Urothelium cell line (cell line): ENCODE data around the gene ABT1.
A peak's percentile ranks its signal among the peaks of the same experiment; 100 is the strongest.
"Not testable (repeated sequence)": the region's sequence is repeated elsewhere in the genome, so short reads cannot be mapped to it uniquely, and the experiment has no call there.

Source experiments
- DNase-seq: peaks from one replicate; pipeline ENCODE4 v3.0.0; 2011; ENCODE audit warnings: low spot score, mixed read lengths
- FAIRE-seq: peaks from 2 replicates; lab custom pipeline; 2011; peaks lifted over from hg19 to GRCh38; lab: Jason Lieb, UNC

Gene ABT1

DNA sequence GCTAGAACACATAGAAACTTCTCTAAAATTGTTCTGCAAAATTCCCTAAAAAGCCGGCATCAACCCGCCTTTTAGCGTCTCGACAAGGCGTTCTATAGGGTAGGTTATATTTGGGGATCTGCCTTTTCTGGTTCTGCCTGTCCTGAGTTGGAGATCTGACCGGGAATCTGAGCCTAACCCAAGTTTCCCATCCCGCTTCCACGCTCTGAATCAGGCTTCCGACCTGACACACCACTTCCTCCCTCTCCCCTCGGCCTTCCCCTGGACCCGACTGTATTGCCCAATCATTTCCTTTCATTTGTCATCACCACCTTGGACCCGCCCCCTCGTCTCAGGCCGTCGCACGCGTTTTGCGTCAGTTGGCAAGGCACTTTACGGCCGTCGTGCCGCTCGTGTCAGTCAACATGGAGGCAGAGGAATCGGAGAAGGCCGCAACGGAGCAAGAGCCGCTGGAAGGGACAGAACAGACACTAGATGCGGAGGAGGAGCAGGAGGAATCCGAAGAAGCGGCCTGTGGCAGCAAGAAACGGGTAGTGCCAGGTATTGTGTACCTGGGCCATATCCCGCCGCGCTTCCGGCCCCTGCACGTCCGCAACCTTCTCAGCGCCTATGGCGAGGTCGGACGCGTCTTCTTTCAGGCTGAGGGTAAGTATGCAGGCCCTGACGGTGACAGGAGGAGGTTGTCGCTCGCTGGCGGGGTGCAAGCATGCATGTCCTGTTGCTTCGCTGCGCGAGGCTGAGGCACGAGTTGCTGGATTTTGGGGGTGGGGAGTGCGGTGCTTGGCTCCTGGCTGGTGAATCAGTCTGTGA, at the start of gene ABT1:
Gene ABT1 (plus strand): TSS at position 375 of the 810 bp plus-strand sequence. CDS start 30 bp downstream, at position 405.
- peak; percentile 89 for FAIRE-seq
- peak; percentile 93 for DNase-seq

DNA sequence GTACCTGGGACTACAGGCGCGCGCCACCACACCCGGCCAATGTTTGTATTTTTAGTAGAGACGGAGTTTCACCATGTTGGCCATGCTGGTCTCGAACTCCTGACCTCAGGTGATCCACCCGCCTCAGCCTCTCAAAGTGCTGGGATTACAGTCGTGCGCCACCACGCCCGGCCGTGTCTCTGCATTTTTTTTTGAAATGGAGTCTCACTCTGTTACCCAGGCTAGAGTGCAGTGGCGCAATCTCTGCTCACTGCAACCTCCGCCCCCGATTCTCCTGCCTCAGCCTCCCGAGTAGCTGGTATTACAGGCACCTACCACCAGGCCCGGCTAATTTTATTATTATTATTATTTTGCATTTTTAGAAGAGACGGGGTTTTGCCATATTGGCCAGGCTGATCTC, 49.4 kb upstream of the ABT1 start:
- not testable (repeated sequence) for FAIRE-seq

DNA sequence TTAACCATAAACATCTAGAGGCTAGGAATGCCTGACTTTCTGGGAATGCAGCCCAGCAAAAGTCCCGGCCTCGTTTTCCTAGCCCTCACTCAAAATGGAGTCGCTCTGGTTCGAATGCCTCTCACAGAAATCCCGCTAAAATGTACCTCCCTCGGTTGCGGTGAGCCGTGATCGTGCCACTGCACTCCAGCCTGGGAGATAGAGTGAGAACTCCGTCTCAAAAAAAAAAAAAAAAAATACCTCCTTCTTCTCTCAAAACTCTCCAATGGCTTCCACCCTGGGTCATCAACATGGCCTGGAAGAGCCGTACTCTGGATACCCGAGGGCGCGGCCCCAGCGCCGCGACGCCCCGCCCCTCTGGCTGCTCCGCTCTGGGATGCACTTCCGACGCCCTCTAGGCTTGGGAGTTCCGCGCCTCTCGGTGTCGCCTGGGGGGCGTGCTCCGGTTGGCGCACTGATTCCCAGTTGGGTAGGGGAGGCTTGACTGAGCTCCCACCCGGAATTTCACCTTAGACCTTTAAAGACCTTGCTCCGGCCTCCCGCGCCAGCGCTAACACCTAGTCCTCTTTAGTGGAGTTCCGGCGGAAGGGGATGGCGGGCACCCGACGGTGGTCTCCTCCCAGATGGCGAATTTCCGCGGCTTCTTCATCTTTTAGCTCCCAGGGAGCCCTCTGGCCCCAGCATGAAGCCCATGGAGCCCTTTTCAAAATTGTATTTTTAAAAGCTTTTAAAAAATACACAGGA, 46.3 kb upstream of the ABT1 start:
- DNase-seq (peak; percentile 74), FAIRE-seq (no peak)

More for the DNA sequence above, 49.4 kb upstream of the ABT1 start:
- not testable (repeated sequence) for DNase-seq

DNA sequence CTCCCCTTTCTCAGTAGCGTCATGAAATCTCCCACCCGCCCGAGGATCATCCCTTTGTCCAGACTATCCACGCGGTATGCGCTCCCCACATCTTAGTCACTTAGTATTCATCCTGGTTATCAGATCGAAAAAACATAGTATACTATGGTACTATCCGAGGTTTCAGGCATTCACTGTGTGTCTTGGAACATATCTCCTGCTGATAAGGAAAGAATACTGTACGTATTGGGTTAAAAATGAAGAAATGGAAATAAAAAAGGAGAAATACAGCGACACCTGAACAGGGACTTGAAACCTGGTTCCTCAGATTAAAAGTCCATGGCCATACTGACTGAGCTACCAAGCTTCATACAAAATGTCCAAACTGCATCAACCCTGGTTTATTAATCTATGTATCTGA, 44.5 kb upstream of the ABT1 start:
- no peak for FAIRE-seq
- no peak for DNase-seq

DNA sequence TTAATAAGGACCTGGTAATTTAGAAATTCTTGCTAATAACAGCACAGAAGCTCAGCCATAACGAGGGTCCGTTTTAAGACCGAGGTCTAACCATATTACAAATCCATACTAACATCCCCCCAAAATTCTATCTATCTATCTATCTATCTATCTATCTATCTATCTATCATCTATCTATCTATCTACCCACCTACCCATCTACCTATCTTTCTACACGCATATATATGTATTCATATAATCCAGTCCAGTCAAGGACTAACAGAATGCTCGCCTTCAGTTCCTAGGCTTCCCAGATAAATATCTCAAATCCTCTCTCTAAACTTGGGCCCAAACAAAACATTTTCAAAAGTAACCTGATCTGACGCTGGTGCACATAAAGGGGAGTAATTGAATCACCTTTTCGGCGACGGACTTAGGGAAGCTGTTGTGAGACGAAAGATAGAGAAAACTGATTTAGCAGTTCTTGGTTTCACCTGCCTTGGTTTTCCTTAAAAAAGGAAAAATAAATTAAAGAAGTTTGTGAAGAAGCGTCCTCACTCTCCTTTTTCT, 44.0 kb upstream of the ABT1 start:
- FAIRE-seq: no peak
- DNase-seq: no peak

DNA sequence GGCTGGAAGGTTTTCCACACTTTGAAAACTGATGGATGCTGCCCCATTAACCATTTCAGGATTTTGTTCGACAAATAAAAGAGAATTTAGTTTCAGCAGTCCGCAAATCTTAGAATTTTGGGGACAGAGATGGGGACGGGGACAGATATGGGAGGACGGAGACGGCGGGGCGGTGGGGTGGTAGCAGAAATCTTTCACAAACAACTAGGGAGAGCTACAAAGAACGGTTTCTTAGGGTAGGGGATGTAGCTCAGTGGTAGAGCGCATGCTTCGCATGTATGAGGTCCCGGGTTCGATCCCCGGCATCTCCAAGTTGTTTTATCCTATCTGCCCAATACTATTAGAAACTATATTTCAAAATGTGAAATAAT, 43.5 kb upstream of the ABT1 start:
- FAIRE-seq: no peak
- DNase-seq: peak; percentile 59

DNA sequence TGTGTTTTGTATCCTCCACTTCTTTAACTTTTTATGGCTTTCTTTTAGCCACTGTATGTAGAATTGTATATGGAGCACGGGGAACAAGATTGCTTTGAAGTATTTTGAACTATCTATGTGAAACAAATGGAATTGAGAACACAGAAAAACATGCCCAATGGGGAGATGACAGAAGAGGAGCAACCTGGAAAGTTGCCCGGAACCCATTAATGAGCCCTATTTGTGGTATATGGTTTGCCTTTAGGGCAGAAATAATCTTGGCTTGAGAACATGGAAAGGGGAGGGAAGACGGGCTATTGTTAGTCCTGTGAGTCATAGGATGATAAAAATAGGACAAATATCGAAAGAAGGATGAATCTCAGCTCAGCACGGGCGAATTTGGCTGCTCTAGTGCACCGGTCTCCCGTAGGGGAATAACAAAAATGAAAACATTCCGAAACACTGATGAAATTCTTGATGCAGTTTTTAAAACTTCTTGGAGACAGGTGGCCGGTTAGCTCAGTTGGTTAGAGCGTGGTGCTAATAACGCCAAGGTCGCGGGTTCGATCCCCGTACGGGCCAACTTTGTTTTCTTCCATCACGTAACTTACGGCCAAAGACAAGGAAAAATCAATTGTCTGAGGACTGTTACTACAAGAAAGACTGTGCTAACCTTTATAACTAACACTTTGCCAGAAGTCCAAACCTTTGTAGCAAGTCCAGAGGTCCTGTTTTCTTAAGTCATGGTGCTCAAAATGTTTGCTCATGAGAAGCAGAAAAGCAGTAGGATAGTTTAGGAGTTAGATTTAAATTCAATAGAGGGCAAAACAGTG, 42.9 kb upstream of the ABT1 start:
- FAIRE-seq: no peak

DNA sequence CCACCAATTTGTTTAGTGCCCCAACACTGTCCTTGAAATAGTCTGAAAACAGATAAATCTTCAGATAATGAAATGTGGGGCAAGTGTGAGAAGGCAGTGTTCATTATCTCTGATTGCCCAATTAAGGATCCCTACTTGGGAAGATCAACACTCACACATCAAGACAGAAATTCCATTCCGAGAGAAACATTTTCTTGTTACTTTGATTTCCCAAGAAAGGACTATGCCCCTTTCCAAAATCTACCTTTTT, 42.4 kb upstream of the ABT1 start:
- DNase-seq: no peak
- FAIRE-seq: no peak

More for the DNA sequence above, 42.9 kb upstream of the ABT1 start:
- no peak for DNase-seq

DNA sequence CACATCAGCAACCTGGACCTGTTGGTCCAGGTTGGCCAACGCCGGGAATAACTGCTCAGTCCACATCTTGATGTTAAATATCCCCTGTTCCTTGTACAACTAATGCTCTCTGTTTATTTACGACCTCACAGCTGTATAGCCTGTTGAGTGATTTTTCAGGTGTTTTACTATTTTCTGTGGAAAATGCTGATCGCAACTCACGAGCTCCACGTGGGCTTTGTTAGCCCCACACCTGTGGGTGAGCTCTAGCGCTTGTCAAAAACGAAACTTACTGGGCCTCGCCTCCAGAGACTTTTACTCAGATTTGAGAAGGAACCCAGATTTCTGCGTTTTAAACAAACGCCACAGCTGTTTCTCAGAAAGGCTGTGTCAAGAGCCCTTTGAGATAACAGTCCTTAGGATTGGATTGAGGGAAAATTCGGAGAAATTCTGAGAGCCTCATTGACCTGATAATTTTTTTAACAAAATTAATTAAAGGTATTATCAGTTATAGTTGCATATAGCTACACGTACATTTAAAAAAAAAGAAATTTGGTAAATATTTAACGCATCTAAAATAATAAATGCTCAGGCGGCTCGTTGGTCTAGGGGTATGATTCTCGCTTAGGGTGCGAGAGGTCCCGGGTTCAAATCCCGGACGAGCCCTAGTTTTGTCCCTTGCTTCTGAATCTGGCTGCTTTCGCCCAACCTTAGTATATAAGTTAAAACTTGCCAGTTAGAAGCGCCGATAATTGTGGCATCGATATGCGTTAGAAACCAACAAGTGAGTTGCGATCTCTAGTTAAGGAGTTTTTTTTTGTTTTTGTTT, 41.9 kb upstream of the ABT1 start:
- FAIRE-seq: no peak

DNA sequence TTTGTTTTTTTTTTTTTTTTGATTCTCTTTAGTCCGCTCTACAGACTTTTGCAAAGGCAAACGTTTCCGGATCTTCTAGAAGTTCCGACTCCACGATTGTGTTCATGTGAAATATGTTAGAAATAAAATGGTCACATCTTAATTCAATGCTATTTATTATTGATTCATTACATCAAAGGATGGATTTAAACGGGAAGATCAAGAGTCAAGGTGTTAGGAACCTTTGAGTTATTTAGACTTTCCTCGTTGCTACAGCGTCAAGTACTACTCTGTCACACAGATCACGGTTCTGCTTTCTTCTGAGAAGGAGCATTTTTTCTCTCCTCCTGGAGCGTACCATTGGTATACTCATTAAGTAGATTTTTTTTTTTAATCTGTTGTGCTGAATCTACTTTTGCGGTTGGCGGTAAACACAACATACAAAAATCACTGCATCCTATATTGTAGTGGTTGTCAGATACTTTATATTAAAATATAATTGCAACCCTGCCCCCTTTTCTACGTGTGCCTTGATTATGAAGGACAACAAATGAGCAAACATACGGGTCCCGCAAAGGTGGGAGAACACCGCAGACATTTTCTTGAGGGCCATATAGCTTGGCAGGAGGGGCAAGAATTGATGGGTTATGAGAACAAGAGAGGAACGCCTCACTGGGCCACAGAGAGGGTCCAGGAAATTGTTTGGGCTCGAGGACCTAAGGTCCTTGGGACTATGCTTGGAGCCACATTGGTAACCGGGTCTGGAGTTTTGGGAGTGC, 41.1 kb upstream of the ABT1 start:
- FAIRE-seq: no peak
- no peak for DNase-seq

More for the DNA sequence above, 41.9 kb upstream of the ABT1 start:
- DNase-seq: no peak

DNA sequence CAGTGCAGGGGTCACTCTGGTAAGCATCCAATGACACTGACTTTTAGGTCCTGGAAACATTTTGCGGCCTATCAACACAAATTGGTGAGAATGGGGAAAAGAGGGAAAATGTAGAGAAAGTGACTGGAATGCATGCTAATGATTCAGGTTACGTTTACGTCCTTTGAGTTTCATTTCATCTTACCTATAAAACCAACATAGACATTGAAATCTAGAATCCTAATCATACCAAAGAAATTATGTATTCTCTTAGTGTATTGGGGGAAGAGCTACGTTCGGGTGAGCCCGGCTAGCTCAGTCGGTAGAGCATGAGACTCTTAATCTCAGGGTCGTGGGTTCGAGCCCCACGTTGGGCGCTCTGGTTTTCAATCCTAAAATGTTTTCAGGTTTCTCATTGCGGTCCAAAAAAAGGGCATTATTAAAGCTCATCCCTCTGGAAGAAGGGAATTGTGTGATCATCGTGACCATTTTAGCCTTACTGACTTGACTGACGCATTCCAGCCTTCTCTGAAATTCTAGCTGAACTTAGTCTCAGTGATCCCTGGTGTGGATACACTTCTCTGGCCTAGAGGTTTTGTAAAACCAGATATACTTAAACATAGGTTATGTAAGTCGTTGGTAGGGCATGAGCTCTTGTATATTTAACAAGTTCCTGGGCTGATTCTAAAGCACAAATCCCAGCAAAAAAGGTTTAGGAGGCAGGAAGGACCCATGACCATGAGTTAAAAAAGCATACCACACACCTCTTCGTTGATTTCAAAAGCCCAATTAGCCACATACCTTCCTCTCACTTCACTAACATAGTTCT, 40.3 kb upstream of the ABT1 start:
- no peak for FAIRE-seq
- DNase-seq: no peak

DNA sequence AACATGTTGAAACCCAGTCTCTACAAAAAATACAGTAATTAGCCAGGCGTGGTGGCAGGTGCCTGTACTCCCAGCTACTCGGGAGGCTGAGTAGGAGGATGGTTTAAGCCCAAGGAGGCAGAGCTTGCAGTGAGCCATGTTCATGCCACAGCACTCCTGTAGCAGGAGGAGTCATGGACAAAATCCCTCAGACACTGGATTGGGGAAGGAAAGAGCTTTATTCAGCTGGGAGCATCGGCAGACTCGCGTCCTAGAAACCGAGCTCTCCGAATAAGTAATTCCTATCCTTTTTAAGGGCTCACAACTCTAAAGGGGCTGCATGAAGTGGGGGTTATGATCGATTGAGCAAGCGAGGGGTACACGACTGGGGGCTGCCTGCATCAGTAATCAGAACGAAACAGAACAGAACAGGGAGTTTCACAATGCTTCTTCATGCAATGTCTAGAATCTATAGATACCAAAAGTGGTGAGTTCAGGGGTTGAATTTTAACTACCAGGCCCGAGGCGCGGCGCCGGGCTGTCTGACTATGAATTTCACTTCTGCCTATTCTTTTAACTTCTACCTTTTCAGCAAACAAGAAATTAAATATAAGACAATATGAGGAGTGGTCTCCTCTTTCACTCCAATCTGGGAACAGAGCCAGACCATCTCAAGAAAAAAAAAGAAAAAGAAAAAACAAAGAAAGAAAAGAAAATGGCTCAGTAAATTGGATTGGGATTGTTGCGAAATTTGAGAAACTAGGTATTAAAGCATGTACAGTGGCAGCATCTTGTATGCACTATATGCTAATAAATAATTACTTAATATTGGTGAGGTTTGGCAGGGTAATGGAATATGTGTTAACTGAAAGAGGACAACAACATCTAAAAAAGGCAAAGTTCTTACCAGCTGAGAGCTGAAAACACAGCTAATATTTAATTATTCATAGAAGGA, 35.0 kb upstream of the ABT1 start:
- FAIRE-seq (no peak), DNase-seq (no peak)

DNA sequence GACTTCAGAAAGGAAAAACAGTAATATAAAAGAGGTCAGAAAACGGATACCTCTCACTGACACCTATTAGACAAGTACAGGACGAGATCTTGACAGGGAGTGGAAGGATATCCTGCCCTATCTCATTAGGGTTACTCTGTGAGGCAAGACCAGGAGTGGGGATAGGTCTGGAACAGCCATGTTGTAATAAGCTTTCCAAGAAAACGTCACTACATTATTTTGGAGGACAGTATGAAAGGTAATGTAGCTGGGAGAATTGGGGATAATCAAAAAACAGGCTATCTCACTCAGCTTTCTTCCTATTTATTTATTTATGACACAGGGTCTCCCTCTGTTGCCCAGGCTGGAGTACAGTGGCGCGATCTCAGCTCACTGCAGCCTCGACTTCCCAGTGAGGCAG, 33.3 kb upstream of the ABT1 start:
- FAIRE-seq (no peak), DNase-seq (no peak)

DNA sequence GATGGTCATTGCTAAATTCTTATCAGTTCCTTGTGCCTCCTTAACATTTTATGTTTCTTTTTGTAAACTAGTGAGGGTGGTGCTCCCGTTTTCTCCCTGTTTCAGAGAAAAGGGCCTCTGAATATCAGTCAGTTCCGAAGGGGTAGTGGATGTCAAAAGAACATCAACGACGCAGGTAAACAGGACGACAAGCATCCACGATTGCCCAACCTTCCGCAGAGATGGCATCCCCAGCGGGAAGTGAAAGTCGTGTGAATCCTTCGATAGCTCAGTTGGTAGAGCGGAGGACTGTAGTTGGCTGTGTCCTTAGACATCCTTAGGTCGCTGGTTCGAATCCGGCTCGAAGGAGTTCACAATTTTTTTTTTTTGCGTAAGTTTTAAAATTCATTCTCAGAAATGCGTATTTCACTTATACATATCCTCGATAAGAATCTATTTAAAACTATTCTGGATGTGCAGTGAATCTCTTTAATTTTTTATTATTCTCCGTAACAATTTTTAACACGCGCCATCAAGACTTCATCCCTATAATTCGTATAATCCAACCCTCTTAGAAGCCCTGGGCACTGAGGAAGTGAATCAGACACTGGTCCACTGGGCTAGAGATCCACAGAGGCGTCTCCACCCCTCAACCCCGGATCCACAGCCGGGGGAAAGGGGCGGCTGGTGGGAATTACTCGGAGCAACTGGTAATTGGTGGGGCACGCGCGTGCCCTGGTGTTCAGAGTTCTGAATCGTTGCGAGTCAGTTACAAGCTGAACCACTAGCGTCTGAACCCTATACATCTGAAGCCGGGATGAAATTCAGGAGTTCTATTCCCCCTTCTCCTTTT, 27.9 kb upstream of the ABT1 start:
- FAIRE-seq: no peak
- peak; percentile 78 for DNase-seq

DNA sequence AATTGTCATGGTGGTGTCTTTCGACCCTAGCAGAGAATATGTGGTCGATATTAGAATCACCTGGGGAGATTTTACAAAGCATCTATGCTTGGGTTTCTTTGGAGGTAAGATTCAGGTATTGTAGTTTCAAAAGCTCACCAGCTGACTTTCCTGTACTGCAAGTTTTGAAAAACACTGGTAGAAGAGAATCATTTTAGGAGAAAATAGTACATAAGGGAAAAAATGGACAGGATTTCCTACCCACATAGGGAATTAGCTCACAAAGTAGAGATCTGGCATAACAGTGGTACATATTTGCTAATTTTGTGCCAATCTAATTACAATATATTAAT, 27.4 kb upstream of the ABT1 start:
- FAIRE-seq: no peak
- DNase-seq: no peak

DNA sequence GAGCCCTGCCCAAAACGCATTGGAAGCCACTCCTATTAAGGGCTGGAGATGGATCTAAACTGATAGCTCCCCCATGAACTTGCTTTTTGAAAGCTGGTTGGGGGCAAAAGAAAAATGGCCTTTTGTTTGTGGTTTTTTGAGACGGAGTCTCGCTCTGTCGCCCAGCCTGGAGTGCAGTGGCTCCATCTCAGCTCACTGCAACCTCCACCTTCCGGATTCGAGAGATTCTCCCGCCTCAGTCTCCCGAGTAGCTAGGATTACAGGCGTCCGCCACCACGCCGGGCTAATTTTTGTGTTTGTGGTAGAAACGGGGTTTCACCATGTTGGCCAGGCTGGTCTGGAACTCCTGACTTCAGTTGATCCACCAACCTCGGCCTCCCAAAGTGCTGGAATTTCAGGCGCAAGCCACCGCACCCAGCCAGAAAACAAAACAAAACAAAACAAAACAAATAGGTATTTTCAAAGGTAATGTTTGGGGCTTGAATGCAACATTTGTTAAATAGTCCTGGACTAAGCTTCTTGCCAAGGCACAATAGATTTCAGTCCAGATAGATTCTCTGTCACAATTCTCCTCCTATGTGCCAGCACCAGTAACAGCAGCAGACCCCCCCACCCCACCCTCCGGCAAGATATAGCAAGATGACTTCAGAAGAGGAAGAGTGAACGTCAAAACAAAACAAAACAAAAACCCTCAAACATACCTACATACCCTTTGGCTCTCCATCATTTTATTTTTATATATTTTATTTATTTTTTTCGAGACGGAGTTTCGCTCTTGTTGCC, 26.5 kb upstream of the ABT1 start:
- no peak for DNase-seq
- no peak for FAIRE-seq
